GM12878 (cell line): ENCODE measurements around the gene VPS25. TPM values are rescaled to one million over a fixed set of nuclear protein-coding genes. Genes with fewer than 3 reads are reported as not detected.

ENCODE experiments used
- ATF3 ChIP-seq: IDR thresholded peaks from 2 replicates; pipeline ENCODE4 v1.6.1; 2011; ENCODE audit warnings: low read depth, mild to moderate bottlenecking, low read length, moderate library complexity, borderline replicate concordance; ENCODE audit errors: extremely low read depth
- ATF7 ChIP-seq: fragments of 450-650 bp; IDR thresholded peaks from 2 replicates; pipeline ENCODE4 v1.6.1; 2016; ENCODE audit warnings: low read depth, mild to moderate bottlenecking
- BACH1 ChIP-seq: fragments of 450-650 bp; IDR thresholded peaks from 2 replicates; pipeline ENCODE4 v1.6.1; 2017; ENCODE audit warnings: mild to moderate bottlenecking, borderline replicate concordance
- BCL3 ChIP-seq: IDR thresholded peaks from 2 replicates; pipeline ENCODE4 v1.6.1; 2011; ENCODE audit warnings: borderline replicate concordance, low read depth, mild to moderate bottlenecking, moderate library complexity, low read length; ENCODE audit not compliant: insufficient read depth, poor library complexity, severe bottlenecking
- BHLHE40 ChIP-seq, 2 experiments: fragments of 450-650 bp in 1 of 2; IDR thresholded peaks; 2 replicates each; pipeline ENCODE4 v1.6.1; 2011 to 2017; ENCODE audit warnings: low read depth in 2 of 2, borderline replicate concordance in 1 of 2, improper control_type of control experiment in 1 of 2, low read length in 1 of 2, mild to moderate bottlenecking in 1 of 2
- CBFB ChIP-seq: IDR thresholded peaks from 2 replicates; pipeline ENCODE4 v1.6.1; 2016; ENCODE audit warnings: antibody characterized with exemption, low read depth
- CHD2 ChIP-seq: IDR thresholded peaks from 2 replicates; pipeline ENCODE4 v1.6.1; 2011; ENCODE audit warnings: low read depth, low read length, improper control_type of control experiment, borderline replicate concordance
- CREM ChIP-seq: IDR thresholded peaks from 2 replicates; pipeline ENCODE4 v1.6.1; 2014; ENCODE audit warnings: antibody characterized with exemption, low read depth
- CTCF ChIP-seq, 3 experiments: IDR thresholded peaks in 2 of 3; conservative IDR thresholded peaks in 1 of 3; 2 replicates each; pipeline ENCODE4 v1.5.1; 2011; ENCODE audit warnings: low read depth in 3 of 3, low read length in 3 of 3, mild to moderate bottlenecking in 3 of 3, control low read depth in 2 of 3, moderate library complexity in 2 of 3, inconsistent platforms in 1 of 3, mixed read lengths in 1 of 3; ENCODE audit not compliant: control insufficient read depth in 2 of 3, insufficient read depth in 1 of 3; ENCODE audit errors: extremely low read depth in 1 of 3
- EED ChIP-seq: sonication (generic); IDR thresholded peaks from 2 replicates; pipeline ENCODE4 v1.6.1; 2016; ENCODE audit warnings: antibody characterized with exemption, low read depth
- EP300 ChIP-seq, 2 experiments: fragments of 150-350 bp in 1 of 2; IDR thresholded peaks; 2 replicates each; pipeline ENCODE4 v1.6.1; 2011 to 2012; ENCODE audit warnings: low read depth in 2 of 2, low read length in 2 of 2, borderline replicate concordance in 1 of 2, improper control_type of control experiment in 1 of 2, inconsistent platforms in 1 of 2; ENCODE audit not compliant: control insufficient read depth in 1 of 2
- GATAD2B ChIP-seq: fragments of 450-650 bp; conservative IDR thresholded peaks from 2 replicates; pipeline ENCODE4 v1.6.1; 2017; ENCODE audit warnings: low read depth, mild to moderate bottlenecking, moderate library complexity
- MEF2B ChIP-seq: fragments of 450-650 bp; IDR thresholded peaks from 2 replicates; pipeline ENCODE4 v1.6.1; 2018; ENCODE audit warnings: mild to moderate bottlenecking, moderate library complexity; ENCODE audit not compliant: partially characterized antibody, poor library complexity, severe bottlenecking
- MTA2 ChIP-seq: fragments of 450-650 bp; IDR thresholded peaks from 2 replicates; pipeline ENCODE4 v1.6.1; 2016; ENCODE audit warnings: low read depth, mild to moderate bottlenecking, moderate library complexity
- NBN ChIP-seq: fragments of 450-650 bp; IDR thresholded peaks from 2 replicates; pipeline ENCODE4 v1.6.1; 2016
- PAX8 ChIP-seq: fragments of 450-650 bp; IDR thresholded peaks from 2 replicates; pipeline ENCODE4 v1.6.1; 2017; ENCODE audit warnings: mild to moderate bottlenecking, moderate library complexity
- RAD51 ChIP-seq: fragments of 450-650 bp; IDR thresholded peaks from 2 replicates; pipeline ENCODE4 v1.6.1; 2016; ENCODE audit warnings: moderate library complexity, mild to moderate bottlenecking, inconsistent platforms
- RELA ChIP-seq: fragments of 450-650 bp; IDR thresholded peaks from 2 replicates; pipeline ENCODE4 v1.8.0; 2014; ENCODE audit warnings: borderline replicate concordance; ENCODE audit not compliant: partially characterized antibody
- RUNX3 ChIP-seq: IDR thresholded peaks from 2 replicates; pipeline ENCODE4 v1.6.1; 2012; ENCODE audit warnings: low read length, inconsistent platforms
- SKIL ChIP-seq: fragments of 450-650 bp; IDR thresholded peaks from 2 replicates; pipeline ENCODE4 v1.6.1; 2017; ENCODE audit warnings: mild to moderate bottlenecking, low read depth, inconsistent platforms; ENCODE audit not compliant: poor library complexity, severe bottlenecking
- SRF ChIP-seq, 2 experiments: IDR thresholded peaks; 2 replicates each; pipeline ENCODE4 v1.6.1; 2011; ENCODE audit warnings: low read depth in 2 of 2, low read length in 2 of 2, mild to moderate bottlenecking in 1 of 2, moderate library complexity in 1 of 2
- TCF7 ChIP-seq: IDR thresholded peaks from 2 replicates; pipeline ENCODE4 v1.6.1; 2014; ENCODE audit warnings: antibody characterized with exemption, borderline replicate concordance
- ZNF274 ChIP-seq: IDR thresholded peaks from one replicate; pipeline ENCODE4 v1.8.0; 2011; ENCODE audit not compliant: insufficient read length, insufficient read depth
- polyA plus RNA-seq, 11 experiments: library from polyadenylated mRNA; depleted of rRNA in 4 of 11; unstranded in 6 of 11; stranded (reverse) in 5 of 11; fragments of >200 nt; fragmentation: Nextera tagmentation in 4 of 11; fragmentation: Illumina TruSeq in 1 of 11; extraction: Ambion mirVana in 4 of 11; extraction: Trizol in 1 of 11; gene quantifications; 1 replicate in 1 of 11; 2 replicates in 10 of 11; pipeline versions ENCODE4 v1.2.1 to v1.2.3, GENCODE V29; 2011 to 2016; ENCODE audit warnings: inconsistent platforms in 2 of 11, missing spikeins in 2 of 11, low read depth in 1 of 11
- total RNA-seq, 4 experiments: library from RNA; depleted of rRNA in 3 of 4; stranded (reverse); fragments of >200 nt in 3 of 4; fragmentation: Illumina TruSeq in 1 of 4; extraction: Trizol in 1 of 4; gene quantifications; 2 replicates each; pipeline versions ENCODE4 v1.2.1 to v1.2.3, GENCODE V29; 2013 to 2021

VPS25 gene
- total and polyA plus RNA-seq, 10 of the 15 experiments (the other 5 are each of a cell fraction or from before 2014, with no cell fraction given), result 92.7 to 185 (median 136) TPM

GRCh38 chr17:42775534-42776098 is 2.4 kb downstream of the VPS25 start (continued):
- TF ChIP-seq CHD2 (0 out of 2 replicates have a peak, but pooled peaks have one; percentile 24), NBN (peak; percentile 49; the same call in 1 of the 2 replicates), RAD51 (peak; percentile 18; the same call in 1 of the 2 replicates), TCF7 (peak; percentile 15; the same call in 1 of the 2 replicates), SRF (IDR thresholded peaks at IDR 0.05; ENCODE audit: low read depth in 2 of 2, low read length in 2 of 2) (peak; percentile 21 to 90; a peak in 3 of 4 replicates), ATF3 (no peak), EP300 (IDR thresholded peaks at IDR 0.05; ENCODE audit: borderline replicate concordance in 1 of 2, control insufficient read depth in 1 of 2, low read depth in 2 of 2, low read length in 2 of 2) (peak in 1 of 2 experiments; percentile 21; a peak in 1 of 4 replicates), MTA2 (peak; percentile 44; the same call in 1 of the 2 replicates), ZNF274 (no peak), BACH1 (peak; percentile 22; the same call in 1 of the 2 replicates), PAX8 (no peak), RUNX3 (peak; percentile 91), ATF7 (no peak), CBFB (peak; percentile 50; the same call in 1 of the 2 replicates), BHLHE40 (IDR thresholded peaks at IDR 0.05; ENCODE audit: borderline replicate concordance in 1 of 2, low read depth in 2 of 2, low read length in 1 of 2) (peak; percentile 83 to 86; a peak in 3 of 4 replicates), RELA (peak; percentile 86), CREM (peak; percentile 19; the same call in 1 of the 2 replicates), SKIL (peak; percentile 75), GATAD2B (no peak), EED (peak; percentile 24; the same call in 1 of the 2 replicates), BCL3 (peak; percentile 98), MEF2B (peak; percentile 87), CTCF (IDR thresholded peaks at IDR 0.05 in 2 of 3, conservative IDR thresholded peaks at IDR 0.05 in 1 of 3; ENCODE audit: control insufficient read depth in 2 of 3, extremely low read depth in 1 of 3, insufficient read depth in 1 of 3, low read depth in 3 of 3, low read length in 3 of 3) (peak in 2 of 3 experiments; percentile 5 to 19; a peak in 2 of 6 replicates)
